WTC11 (cell line): ENCODE data around the gene DLL4.

ENCODE experiments used
- CREB1 ChIP-seq: sonication (generic); formaldehyde crosslinking; IDR thresholded peaks from 2 replicates; pipeline ENCODE4 v1.8.0; 2023; ENCODE audit warnings: mild to moderate bottlenecking, missing genetic modification reagents
- CTCF ChIP-seq: fragments of 200-600 bp; IDR thresholded peaks from 2 replicates; pipeline ENCODE4 v1.8.0; 2022; ENCODE audit warnings: antibody characterized with exemption
- ERG ChIP-seq: fragments of 250-450 bp; sonication (Bioruptor Pico); IDR thresholded peaks from 2 replicates; pipeline ENCODE4 v1.8.0; 2021; ENCODE audit warnings: mild to moderate bottlenecking
- FOXK1 ChIP-seq: sonication (generic); formaldehyde crosslinking; IDR thresholded peaks from 2 replicates; pipeline ENCODE4 v1.8.0; 2022; ENCODE audit warnings: mild to moderate bottlenecking, moderate library complexity, missing genetic modification reagents
- GRHL2 ChIP-seq: fragments of 250-450 bp; sonication (Bioruptor Pico); IDR thresholded peaks from 2 replicates; pipeline ENCODE4 v1.8.0; 2022; ENCODE audit warnings: mild to moderate bottlenecking, moderate library complexity; ENCODE audit not compliant: insufficient replicate concordance, severe bottlenecking
- JUN ChIP-seq: sonication (generic); formaldehyde crosslinking; IDR thresholded peaks from 2 replicates; pipeline ENCODE4 v1.8.0; 2023; ENCODE audit warnings: mild to moderate bottlenecking, missing genetic modification reagents
- TEAD1 ChIP-seq: sonication (generic); formaldehyde crosslinking; IDR thresholded peaks from 2 replicates; pipeline ENCODE4 v1.8.0; 2022; ENCODE audit warnings: mild to moderate bottlenecking, missing genetic modification reagents
- ZNF121 ChIP-seq: sonication (generic); formaldehyde crosslinking; IDR thresholded peaks from 2 replicates; pipeline ENCODE4 v1.8.0; 2023; ENCODE audit warnings: missing genetic modification reagents

GRCh38 chr15:40984964-40985363 is 55.8 kb downstream of the DLL4 start:
- TF ChIP-seq GRHL2 (CRISPR knock-in tag): no peak
- TF ChIP-seq ZNF121 (CRISPR knock-in tag): no peak
- no peak for TF ChIP-seq CTCF
- no peak for TF ChIP-seq JUN (CRISPR knock-in tag)
- no peak for TF ChIP-seq ERG (CRISPR knock-in tag)
- no peak for TF ChIP-seq FOXK1 (CRISPR knock-in tag)
- TF ChIP-seq TEAD1 (CRISPR knock-in tag): no peak
- no peak for TF ChIP-seq CREB1 (CRISPR knock-in tag)
